Chondrocyte (in vitro differentiated cells): ENCODE data around the gene OAS1. TPM values are rescaled to one million over a fixed set of nuclear protein-coding genes. Genes with fewer than 3 reads are reported as not detected.

ENCODE experiments used
- DNase-seq: peaks from one replicate; pipeline ENCODE4 v3.0.0; 2021; ENCODE audit warnings: mixed read lengths, low spot score
- H3K27ac Mint-ChIP-seq: one replicate; pipeline ENCODE4 v1.8.0; 2021; ENCODE audit warnings: mild to moderate bottlenecking, moderate library complexity, mixed read lengths; ENCODE audit not compliant: unreplicated experiment
- H3K27me3 Mint-ChIP-seq: 2 replicates; pipeline ENCODE4 v1.8.0; 2021; ENCODE audit warnings: low read depth, mixed read lengths
- H3K36me3 Mint-ChIP-seq: 2 replicates; pipeline ENCODE4 v1.8.0; 2021; ENCODE audit warnings: low read depth, mixed read lengths
- H3K4me1 Mint-ChIP-seq: 2 replicates; pipeline ENCODE4 v1.8.0; 2021; ENCODE audit warnings: low read depth, mild to moderate bottlenecking, mixed read lengths
- H3K4me3 Mint-ChIP-seq: one replicate; pipeline ENCODE4 v1.8.0; 2021; ENCODE audit warnings: mild to moderate bottlenecking, moderate library complexity, mixed read lengths; ENCODE audit not compliant: unreplicated experiment
- H3K9me3 Mint-ChIP-seq: 2 replicates; pipeline ENCODE4 v1.8.0; 2021; ENCODE audit warnings: low read depth, mixed read lengths
- total RNA-seq: library from RNA; stranded (reverse); gene quantifications from 3 replicates; pipeline ENCODE4 v1.2.1, GENCODE V29; 2021
- TF ChIP-seq, protein P1 (sequence below): fragments of 200-600 bp; sonication (generic); IDR thresholded peaks from 2 replicates; pipeline ENCODE4 v1.5.0; 2021; ENCODE audit warnings: antibody characterized with exemption, mild to moderate bottlenecking, moderate library complexity

OAS1 gene
- total RNA-seq, 1 donor from 2014 or later, result not detected

DNA sequence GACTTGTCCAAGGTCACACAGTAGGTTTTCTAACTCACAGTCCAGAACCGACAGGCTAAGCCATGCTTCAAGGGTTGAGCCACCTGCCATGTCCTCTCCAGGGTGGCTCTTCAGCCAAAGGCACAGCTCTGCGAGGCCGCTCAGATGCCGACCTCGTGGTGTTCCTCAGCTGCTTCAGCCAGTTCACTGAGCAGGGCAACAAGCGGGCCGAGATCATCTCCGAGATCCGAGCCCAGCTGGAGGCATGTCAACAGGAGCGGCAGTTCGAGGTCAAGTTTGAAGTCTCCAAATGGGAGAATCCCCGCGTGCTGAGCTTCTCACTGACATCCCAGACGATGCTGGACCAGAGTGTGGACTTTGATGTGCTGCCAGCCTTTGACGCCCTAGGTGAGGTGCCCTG is 58.9 kb downstream of the OAS1 start:
- no peak for DNase-seq
- Mint-ChIP-seq H3K4me1 (no peaks in the 10 kb centered on the region), H3K4me3 (no peak overlapping the region)

DNA sequence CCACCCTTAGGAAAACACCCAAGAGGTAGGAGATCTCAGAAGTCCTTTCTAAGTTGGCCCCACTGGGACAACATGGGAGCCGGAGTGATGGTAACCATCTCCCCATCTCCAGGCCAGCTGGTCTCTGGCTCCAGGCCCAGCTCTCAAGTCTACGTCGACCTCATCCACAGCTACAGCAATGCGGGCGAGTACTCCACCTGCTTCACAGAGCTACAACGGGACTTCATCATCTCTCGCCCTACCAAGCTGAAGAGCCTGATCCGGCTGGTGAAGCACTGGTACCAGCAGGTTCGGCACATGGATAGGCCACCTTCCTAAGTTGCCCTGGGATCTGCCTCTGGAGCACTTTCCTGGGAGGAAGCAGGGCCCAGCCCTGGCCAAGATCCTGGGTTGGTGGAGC is 60.5 kb downstream of the OAS1 start:
- Mint-ChIP-seq H3K9me3 (no peaks in the 10 kb centered on the region), H3K27ac (no peak overlapping the region), H3K4me3 (no peak overlapping the region), H3K4me1 (no peaks in the 10 kb centered on the region), H3K27me3 (no peaks in the 10 kb centered on the region), H3K36me3 (no peaks in the 10 kb centered on the region)
- no peak for DNase-seq
- TF ChIP-seq, protein P1, sequence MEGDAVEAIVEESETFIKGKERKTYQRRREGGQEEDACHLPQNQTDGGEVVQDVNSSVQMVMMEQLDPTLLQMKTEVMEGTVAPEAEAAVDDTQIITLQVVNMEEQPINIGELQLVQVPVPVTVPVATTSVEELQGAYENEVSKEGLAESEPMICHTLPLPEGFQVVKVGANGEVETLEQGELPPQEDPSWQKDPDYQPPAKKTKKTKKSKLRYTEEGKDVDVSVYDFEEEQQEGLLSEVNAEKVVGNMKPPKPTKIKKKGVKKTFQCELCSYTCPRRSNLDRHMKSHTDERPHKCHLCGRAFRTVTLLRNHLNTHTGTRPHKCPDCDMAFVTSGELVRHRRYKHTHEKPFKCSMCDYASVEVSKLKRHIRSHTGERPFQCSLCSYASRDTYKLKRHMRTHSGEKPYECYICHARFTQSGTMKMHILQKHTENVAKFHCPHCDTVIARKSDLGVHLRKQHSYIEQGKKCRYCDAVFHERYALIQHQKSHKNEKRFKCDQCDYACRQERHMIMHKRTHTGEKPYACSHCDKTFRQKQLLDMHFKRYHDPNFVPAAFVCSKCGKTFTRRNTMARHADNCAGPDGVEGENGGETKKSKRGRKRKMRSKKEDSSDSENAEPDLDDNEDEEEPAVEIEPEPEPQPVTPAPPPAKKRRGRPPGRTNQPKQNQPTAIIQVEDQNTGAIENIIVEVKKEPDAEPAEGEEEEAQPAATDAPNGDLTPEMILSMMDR, result no peak

More for the DNA sequence above, 58.9 kb downstream of the OAS1 start:
- no peaks in the 10 kb centered on the region for H3K36me3 Mint-ChIP-seq
- no peaks in the 10 kb centered on the region for H3K9me3 Mint-ChIP-seq
- TF ChIP-seq, protein P1, result no peak
- H3K27me3 Mint-ChIP-seq, result no peaks in the 10 kb centered on the region
- no peak overlapping the region for H3K27ac Mint-ChIP-seq

DNA sequence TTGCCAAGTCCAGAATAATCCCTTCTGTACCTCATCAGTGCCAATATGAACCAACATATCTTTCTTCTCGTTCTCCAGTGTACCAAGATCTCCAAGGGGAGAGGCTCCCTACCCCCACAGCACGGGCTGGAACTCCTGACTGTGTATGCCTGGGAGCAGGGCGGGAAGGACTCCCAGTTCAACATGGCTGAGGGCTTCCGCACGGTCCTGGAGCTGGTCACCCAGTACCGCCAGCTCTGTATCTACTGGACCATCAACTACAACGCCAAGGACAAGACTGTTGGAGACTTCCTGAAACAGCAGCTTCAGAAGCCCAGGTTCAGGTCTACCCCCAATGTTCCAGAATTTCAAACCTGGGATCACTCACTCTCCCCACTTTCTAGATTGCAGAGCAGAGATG is 61.1 kb downstream of the OAS1 start:
- DNase-seq, result no peak
- TF ChIP-seq, protein P1, result no peak
- Mint-ChIP-seq H3K36me3 (no peaks in the 10 kb centered on the region), H3K27ac (no peak overlapping the region), H3K27me3 (no peaks in the 10 kb centered on the region), H3K4me1 (no peaks in the 10 kb centered on the region), H3K9me3 (no peaks in the 10 kb centered on the region), H3K4me3 (no peak overlapping the region)

Other genes starting within 250 kb of the OAS1 start
- gene RPH3A, start 115.2 kb upstream of the OAS1 start, total RNA-seq, result not detected in 3 replicates
- 0.46 to 0.55 TPM in 2 of 3 replicates, not detected in the other for gene OAS3, start 31.5 kb downstream of the OAS1 start, total RNA-seq
- gene OAS2, start 71.6 kb downstream of the OAS1 start, total RNA-seq, result 0.07 TPM in 1 of 3 replicates, not detected in the others
- not detected in 3 replicates for gene DTX1, start 149.8 kb downstream of the OAS1 start, total RNA-seq
- gene RASAL1, start 228.8 kb downstream of the OAS1 start, total RNA-seq, result not detected in 3 replicates
- not detected in 3 replicates for gene CFAP73, start 242.8 kb downstream of the OAS1 start, total RNA-seq